ENCODE data around the gene CDH18. TPM values are rescaled to one million over a fixed set of nuclear protein-coding genes. Genes with fewer than 3 reads are reported as not detected.

CDH18 gene
- total RNA-seq, 1 experiment from 2014 or later, result not detected

DNA sequence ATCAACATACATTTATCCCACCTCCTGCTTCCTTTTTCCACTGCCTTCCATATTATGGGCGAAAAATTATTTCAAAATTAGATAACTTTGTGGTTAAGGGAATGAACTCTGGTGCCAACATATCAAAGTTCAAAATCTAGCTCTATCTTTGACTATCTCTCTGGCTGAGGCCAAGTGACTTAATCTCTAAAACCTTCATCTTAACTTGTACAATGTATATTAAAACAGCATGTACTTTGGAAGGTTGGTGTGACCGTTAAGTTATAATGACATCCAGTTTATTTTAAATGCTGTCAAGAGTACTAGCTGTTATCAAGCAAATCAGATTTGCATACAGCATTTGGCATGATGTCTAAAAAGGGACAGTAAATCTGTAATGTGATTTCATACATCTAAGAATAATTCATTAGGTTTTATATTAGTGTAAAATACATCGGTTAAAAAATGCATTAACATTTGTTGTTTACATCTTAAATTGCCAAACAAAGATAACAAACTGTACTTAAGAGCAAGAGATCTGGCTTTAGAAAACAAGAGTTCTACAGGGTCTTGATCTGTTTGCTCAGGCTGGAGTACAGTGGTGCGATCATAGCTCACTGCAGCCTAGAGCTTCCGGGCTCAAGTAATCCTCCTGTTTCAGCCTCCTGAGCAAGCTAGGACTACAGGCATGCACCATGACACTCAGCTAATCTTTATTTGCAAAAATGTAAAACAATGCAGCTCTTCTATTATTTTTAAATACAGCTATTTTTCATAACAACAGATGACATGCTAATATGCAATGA, 102.8 kb downstream of the CDH18 start:
- Histone ChIP-seq H4K20me1 (ENCODE audit: insufficient read depth) (no peaks in the 10 kb centered on the region; the same call in 1 of the 2 replicates), H3K4me2 (ENCODE audit: low read length) (no peak overlapping the region), H3K9me2 (ENCODE audit: insufficient read depth) (no peaks in the 10 kb centered on the region), H3K4me1 (ENCODE audit: control insufficient read depth in 1 of 2, insufficient read depth in 2 of 2, low read length in 2 of 2) (no peaks in the 10 kb centered on the region), H3K9me3 (ENCODE audit: control insufficient read depth in 1 of 2, insufficient read depth in 1 of 2, low read depth in 1 of 2, low read length in 2 of 2) (peaks cover 16% of the 10 kb centered on the region in 2 experiments), H3K27ac (ENCODE audit: low read depth, low read length) (no peak overlapping the region), H2AFZ (ENCODE audit: low read depth, low read length, poor library complexity, severe bottlenecking) (no peak overlapping the region), H3K4me3 (replicated peaks in 1 of 2; ENCODE audit: low read depth in 1 of 2, low read length in 2 of 2) (no peak overlapping the region), H3K9ac (ENCODE audit: low read length) (no peak overlapping the region), H3K79me2 (ENCODE audit: insufficient read depth, low read length) (no peaks in the 10 kb centered on the region), H3K36me3 (ENCODE audit: control insufficient read depth in 1 of 2, insufficient read depth in 2 of 2, low read length in 2 of 2) (no peaks in the 10 kb centered on the region), H3K27me3 (ENCODE audit: insufficient read depth, low read length) (no peaks in the 10 kb centered on the region)
- TF ChIP-seq CBX3 (IDR thresholded peaks at IDR 0.05; ENCODE audit: low read depth) (no peak), ELF1 (IDR thresholded peaks at IDR 0.05; ENCODE audit: borderline replicate concordance, low read depth) (no peak)
- POLR2A ChIA-PET, result no interaction called here
- CTCF ChIA-PET, result no interaction called here
- RAD21 ChIA-PET (ENCODE audit: low non-redundant PET in 1 of 2, low total read pairs in 2 of 2, uncharacterized antibody in 2 of 2, unreplicated experiment in 2 of 2), result no interaction called here
- intact Hi-C loops (cut with micrococcal nuclease), result no loop called here
- ATAC-seq (no peak), DNase-seq (ENCODE audit: low read depth, low spot score) (no peak)
- no TSS peak for BruUV-seq (replicated peaks)

DNA sequence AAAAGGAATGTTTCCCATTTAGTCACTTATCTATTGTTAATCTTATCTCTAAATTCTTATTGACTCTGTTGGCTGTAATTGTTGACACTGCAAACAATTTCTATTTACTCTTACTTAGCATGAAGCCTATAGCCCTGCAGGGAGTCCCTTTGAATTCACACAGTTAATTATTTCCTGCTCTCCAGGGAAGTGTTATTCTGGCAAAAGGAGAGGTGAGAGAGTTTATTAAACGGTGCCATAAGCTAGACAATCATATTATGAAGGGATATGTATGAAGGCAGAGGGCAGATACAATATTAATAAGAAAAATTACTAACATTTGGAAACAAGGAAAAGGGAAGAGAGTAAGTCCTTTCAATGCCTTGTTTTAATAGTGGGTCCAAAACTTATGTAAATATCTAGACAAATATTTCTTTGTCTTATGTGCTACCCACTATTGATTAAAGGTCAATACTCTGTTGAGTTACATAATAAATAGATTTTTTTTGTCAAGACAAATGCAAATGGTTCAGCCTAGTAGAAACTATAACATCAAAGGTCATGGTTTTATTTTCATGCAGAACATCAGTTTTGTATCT, 107.1 kb downstream of the CDH18 start:
- H2AFZ ChIP-seq (ENCODE audit: low read depth, low read length, poor library complexity, severe bottlenecking), result no peak overlapping the region
- no peaks in the 10 kb centered on the region for H3K79me2 ChIP-seq (ENCODE audit: insufficient read depth, low read length)
- no peak overlapping the region for H3K4me3 ChIP-seq (replicated peaks in 1 of 2; ENCODE audit: low read depth in 1 of 2, low read length in 2 of 2)
- no peaks in the 10 kb centered on the region for H3K9me2 ChIP-seq (ENCODE audit: insufficient read depth)
- H3K9ac ChIP-seq (ENCODE audit: low read length), result no peak overlapping the region
- no peaks in the 10 kb centered on the region for H3K4me1 ChIP-seq (ENCODE audit: control insufficient read depth in 1 of 2, insufficient read depth in 2 of 2, low read length in 2 of 2)
- no TSS peak for BruUV-seq (replicated peaks)
- ATAC-seq (no peak), DNase-seq (ENCODE audit: low read depth, low spot score) (no peak)
- no peak overlapping the region for H3K27ac ChIP-seq (ENCODE audit: low read depth, low read length)
- POLR2A ChIA-PET, result no interaction called here
- RAD21 ChIA-PET (ENCODE audit: low non-redundant PET in 1 of 2, low total read pairs in 2 of 2, uncharacterized antibody in 2 of 2, unreplicated experiment in 2 of 2), result no interaction called here
- H3K4me2 ChIP-seq (ENCODE audit: low read length), result no peak overlapping the region
- no peaks in the 10 kb centered on the region; a peak in 1 of 4 replicates for H3K36me3 ChIP-seq (ENCODE audit: control insufficient read depth in 1 of 2, insufficient read depth in 2 of 2, low read length in 2 of 2)
- H3K9me3 ChIP-seq (ENCODE audit: control insufficient read depth in 1 of 2, insufficient read depth in 1 of 2, low read depth in 1 of 2, low read length in 2 of 2), result peaks cover 0 to 15% of the 10 kb centered on the region in 2 experiments; a peak in 3 of 4 replicates
- intact Hi-C loops (cut with micrococcal nuclease), result no loop called here
- H4K20me1 ChIP-seq (ENCODE audit: insufficient read depth), result no peaks in the 10 kb centered on the region
- CTCF ChIA-PET, result no interaction called here
- H3K27me3 ChIP-seq (ENCODE audit: insufficient read depth, low read length), result no peaks in the 10 kb centered on the region
- TF ChIP-seq CBX3 (IDR thresholded peaks at IDR 0.05; ENCODE audit: low read depth) (no peak), EZH2 (IDR thresholded peaks at IDR 0.05) (no peak), EGR1 (IDR thresholded peaks at IDR 0.05; ENCODE audit: low read depth) (no peak), POLR2A (IDR thresholded peaks at IDR 0.05; ENCODE audit: borderline replicate concordance, extremely low read depth, insufficient read depth, insufficient read length) (no peak), TCF7L2 (IDR thresholded peaks at IDR 0.05; ENCODE audit: borderline replicate concordance, extremely low read depth, insufficient read depth, insufficient read length) (no peak), EZH2phosphoT487 (IDR thresholded peaks at IDR 0.05; ENCODE audit: borderline replicate concordance) (no peak), SRF (IDR thresholded peaks at IDR 0.05; ENCODE audit: low read depth) (no peak), CEBPB (IDR thresholded peaks at IDR 0.05; ENCODE audit: low read depth) (no peak), JUND (IDR thresholded peaks at IDR 0.05) (no peak)
- TF ChIP-seq, protein P1, sequence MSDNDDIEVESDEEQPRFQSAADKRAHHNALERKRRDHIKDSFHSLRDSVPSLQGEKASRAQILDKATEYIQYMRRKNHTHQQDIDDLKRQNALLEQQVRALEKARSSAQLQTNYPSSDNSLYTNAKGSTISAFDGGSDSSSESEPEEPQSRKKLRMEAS (IDR thresholded peaks at IDR 0.05), result no peak
- TF ChIP-seq, protein P2, sequence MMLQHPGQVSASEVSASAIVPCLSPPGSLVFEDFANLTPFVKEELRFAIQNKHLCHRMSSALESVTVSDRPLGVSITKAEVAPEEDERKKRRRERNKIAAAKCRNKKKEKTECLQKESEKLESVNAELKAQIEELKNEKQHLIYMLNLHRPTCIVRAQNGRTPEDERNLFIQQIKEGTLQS (IDR thresholded peaks at IDR 0.05), result no peak
- TF ChIP-seq, protein P3, sequence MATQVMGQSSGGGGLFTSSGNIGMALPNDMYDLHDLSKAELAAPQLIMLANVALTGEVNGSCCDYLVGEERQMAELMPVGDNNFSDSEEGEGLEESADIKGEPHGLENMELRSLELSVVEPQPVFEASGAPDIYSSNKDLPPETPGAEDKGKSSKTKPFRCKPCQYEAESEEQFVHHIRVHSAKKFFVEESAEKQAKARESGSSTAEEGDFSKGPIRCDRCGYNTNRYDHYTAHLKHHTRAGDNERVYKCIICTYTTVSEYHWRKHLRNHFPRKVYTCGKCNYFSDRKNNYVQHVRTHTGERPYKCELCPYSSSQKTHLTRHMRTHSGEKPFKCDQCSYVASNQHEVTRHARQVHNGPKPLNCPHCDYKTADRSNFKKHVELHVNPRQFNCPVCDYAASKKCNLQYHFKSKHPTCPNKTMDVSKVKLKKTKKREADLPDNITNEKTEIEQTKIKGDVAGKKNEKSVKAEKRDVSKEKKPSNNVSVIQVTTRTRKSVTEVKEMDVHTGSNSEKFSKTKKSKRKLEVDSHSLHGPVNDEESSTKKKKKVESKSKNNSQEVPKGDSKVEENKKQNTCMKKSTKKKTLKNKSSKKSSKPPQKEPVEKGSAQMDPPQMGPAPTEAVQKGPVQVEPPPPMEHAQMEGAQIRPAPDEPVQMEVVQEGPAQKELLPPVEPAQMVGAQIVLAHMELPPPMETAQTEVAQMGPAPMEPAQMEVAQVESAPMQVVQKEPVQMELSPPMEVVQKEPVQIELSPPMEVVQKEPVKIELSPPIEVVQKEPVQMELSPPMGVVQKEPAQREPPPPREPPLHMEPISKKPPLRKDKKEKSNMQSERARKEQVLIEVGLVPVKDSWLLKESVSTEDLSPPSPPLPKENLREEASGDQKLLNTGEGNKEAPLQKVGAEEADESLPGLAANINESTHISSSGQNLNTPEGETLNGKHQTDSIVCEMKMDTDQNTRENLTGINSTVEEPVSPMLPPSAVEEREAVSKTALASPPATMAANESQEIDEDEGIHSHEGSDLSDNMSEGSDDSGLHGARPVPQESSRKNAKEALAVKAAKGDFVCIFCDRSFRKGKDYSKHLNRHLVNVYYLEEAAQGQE (IDR thresholded peaks at IDR 0.05; ENCODE audit: low read depth), result no peak
- TF ChIP-seq, protein P4, sequence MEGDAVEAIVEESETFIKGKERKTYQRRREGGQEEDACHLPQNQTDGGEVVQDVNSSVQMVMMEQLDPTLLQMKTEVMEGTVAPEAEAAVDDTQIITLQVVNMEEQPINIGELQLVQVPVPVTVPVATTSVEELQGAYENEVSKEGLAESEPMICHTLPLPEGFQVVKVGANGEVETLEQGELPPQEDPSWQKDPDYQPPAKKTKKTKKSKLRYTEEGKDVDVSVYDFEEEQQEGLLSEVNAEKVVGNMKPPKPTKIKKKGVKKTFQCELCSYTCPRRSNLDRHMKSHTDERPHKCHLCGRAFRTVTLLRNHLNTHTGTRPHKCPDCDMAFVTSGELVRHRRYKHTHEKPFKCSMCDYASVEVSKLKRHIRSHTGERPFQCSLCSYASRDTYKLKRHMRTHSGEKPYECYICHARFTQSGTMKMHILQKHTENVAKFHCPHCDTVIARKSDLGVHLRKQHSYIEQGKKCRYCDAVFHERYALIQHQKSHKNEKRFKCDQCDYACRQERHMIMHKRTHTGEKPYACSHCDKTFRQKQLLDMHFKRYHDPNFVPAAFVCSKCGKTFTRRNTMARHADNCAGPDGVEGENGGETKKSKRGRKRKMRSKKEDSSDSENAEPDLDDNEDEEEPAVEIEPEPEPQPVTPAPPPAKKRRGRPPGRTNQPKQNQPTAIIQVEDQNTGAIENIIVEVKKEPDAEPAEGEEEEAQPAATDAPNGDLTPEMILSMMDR (IDR thresholded peaks at IDR 0.05 in 2 of 3, conservative IDR thresholded peaks at IDR 0.05 in 1 of 3; ENCODE audit: borderline replicate concordance in 1 of 3, insufficient read depth in 1 of 3, low read depth in 2 of 3, low read length in 2 of 3), result no peak
